ENCODE measurements around the gene MAPK14.
A peak's percentile ranks its signal among the peaks of the same experiment; 100 is the strongest.
"Not testable (repeated sequence)": the region's sequence is repeated elsewhere in the genome, so short reads cannot be mapped to it uniquely, and the experiment has no call there.

Gene MAPK14

DNA sequence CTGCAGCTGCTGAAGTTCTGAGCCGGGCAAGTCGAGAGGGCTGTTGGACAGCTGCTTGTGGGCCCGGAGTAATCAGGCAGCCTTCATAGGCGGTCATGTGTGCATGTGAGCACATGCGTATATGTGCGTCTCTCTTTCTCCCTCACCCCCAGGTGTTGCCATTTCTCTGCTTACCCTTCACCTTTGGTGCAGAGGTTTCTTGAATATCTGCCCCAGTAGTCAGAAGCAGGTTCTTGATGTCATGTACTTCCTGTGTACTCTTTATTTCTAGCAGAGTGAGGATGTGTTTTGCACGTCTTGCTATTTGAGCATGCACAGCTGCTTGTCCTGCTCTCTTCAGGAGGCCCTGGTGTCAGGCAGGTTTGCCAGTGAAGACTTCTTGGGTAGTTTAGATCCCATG is 81.5 kb downstream of the MAPK14 start:
- no peak for DNase-seq

DNA sequence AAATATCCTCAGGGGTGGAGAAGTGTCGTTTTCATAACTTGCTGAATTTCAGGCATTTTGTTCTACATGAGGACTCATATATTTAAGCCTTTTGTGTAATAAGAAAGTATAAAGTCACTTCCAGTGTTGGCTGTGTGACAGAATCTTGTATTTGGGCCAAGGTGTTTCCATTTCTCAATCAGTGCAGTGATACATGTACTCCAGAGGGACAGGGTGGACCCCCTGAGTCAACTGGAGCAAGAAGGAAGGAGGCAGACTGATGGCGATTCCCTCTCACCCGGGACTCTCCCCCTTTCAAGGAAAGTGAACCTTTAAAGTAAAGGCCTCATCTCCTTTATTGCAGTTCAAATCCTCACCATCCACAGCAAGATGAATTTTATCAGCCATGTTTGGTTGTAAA is 82.4 kb downstream of the MAPK14 start:
- no peak for DNase-seq

DNA sequence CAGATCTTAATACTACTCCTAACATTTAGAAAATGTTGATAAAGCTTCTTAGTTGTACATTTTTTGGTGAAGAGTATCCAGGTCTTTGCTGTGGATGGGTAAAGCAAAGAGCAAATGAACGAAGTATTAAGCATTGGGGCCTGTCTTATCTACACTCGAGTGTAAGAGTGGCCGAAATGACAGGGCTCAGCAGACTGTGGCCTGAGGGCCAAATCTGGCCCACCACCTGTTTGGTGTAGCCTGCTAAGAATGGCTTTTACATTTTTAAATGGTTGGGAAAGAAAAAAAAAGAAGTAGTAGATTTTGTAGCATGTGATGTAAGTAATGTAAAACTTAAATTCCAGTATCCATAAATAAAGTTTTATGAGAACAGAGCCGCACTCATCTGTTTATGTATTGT is 83.3 kb downstream of the MAPK14 start:
- no peak for DNase-seq

DNA sequence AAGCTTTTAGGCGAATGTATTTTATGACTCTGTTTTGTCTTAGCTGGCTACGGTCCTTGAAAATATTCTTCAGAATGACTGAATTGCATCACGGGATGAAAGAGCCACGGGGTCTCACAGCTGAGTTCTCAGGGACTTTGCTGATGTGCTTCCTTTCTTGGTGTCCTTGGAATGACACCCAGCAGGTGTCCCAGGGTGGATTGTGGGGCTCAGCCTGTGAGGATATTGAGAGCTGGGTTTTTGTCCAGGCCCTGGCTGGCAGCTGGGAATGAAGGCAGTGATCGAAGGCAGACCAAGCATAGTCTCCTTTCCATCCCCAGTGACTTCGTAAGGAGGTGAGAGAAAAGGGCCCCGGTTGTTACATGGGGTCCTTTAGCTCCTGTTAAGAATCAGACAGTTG is 83.9 kb downstream of the MAPK14 start:
- no peak for DNase-seq

DNA sequence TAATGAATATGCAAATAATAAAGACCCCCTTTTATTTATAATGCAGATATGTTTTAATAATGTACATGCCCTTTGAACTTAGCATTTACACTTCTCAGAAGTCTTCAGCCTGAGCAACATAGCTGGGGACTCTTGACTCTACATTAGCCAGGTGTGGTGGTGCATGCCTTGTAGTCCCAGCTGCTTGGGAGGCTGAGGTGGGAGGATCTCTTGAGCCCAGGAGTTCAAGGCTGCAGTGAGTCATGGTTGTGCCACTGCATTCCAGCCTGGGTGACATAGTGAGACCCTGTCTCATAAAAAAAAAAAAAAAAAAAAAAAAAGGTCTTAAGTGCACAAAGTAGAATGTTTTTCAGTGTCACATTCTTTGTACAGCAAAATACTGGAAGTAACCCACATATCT is 85.4 kb downstream of the MAPK14 start:
- DNase-seq = no peak

DNA sequence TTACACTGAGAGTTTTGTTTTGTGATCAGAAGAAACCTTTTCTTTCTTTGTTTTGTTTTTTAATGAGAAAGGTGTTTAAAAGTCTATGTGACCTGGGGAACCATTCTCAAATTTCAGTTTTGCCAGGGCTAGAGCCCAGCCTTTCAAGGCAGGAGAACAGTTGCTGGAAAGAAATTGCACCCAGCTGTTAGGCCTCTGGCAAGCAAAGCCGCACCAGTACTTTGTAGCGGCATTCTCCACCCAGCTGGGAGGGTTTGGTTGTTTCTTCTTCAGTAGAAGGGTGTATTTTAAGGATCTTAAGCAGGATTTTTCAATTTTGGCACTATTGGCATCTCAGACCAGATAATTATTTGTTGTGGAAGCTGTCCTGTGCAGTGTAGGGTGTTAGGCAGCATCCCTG is 86.1 kb downstream of the MAPK14 start:
- DNase-seq = no peak

DNA sequence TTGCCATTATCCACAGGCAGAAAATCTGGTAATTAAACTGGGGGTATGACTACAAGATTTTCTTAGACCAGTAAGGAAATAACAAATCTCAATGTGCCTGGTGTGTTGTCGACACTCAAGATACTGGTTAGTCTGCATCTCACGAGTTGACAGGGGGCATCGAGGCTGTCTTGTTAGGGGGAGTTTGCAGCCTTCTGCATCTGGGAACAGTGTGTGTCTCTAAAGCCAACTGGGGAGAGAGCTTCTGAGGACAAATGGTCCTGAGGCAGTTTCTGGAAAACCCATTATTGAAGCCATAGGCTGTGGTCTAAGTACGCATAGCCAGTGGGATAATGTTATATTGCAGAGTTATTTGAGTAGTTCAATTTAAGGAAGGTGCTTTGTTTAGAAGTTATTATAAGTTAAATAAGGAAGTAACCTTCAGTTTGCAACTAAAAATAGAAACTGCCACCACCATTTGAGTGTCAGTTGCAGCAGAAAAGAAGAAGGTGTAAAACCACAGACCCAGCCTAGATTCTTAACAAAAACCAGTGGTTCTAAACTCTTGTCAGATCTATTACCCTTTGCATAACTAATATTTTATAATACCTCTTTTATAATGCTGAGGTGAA is 87.3 kb downstream of the MAPK14 start:
- DNase-seq = no peak

DNA sequence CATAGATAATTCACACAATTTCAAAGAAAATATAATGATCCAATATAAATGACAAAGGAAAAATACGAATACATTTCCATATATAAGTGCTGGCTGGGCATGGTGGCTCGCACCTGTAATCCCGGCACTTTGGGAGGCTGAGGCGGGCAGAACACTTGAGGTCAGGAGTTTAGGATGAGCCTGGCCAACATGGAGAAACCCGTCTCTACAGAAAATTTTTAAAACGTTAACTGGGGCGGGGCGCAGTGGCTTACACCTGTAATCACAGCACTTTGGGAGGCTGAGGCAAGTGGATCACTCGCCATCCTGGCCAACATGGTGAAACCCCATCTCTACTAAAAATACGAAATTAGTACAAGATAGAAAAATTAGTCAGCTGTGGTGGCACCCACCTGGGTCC is 87.8 kb downstream of the MAPK14 start:
- DNase-seq = no peak

DNA sequence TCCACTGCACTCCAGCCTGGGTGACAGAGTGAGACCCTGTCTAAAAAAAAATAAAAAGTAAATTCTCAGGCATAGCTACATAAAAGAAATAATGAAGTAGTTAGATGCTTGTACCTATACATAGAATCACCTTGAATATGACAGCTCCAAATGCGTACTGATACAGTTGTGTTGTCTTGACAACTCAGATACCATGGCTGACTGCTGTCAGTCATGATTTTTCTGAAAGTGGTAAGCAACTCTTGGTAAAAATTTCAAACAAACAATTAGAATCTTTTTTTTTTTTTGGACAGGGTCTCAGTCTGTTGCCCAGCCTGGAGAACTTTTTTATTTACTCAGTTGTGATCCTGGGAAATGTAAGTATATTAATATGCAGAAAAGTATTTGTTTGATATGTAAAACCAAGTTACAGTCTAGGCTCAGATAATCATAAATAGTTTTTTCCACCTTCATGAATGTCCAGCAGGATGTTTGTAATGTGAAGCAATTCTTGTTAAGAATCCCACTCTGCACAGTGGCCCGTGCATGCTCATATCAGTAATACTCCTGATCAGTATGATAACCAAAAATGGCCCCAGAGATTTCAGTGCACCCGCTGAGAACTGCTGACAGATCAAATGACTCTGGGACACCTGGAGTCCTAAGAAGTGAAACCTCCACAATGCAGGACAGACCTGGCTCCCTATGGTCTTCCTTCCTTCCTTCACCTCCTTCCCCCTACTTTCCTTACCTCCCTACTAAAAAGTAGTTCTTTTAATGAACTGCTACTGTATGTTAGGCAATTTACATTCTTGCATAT is 88.7 kb downstream of the MAPK14 start:
- no peak for DNase-seq

DNA sequence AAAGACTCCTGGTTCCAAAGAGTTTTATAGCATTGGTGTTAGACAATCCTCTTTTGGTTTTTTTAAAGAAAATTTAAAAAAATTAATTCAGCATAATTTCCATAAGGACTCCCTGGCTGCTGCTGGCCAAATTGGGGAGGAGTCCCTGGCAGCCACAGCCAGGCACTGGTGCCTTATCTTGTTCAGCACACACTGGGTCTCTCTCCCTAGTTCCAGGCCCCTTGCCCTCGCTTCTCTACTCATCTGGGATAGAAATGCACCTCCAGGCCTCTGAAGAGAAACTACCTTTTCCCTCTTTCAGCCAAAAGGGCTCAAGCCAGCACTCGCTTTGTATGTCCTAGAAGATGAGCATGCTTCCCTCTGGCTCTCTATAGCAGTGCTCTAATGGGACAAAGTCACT is 89.3 kb downstream of the MAPK14 start:
- no peak for DNase-seq

DNA sequence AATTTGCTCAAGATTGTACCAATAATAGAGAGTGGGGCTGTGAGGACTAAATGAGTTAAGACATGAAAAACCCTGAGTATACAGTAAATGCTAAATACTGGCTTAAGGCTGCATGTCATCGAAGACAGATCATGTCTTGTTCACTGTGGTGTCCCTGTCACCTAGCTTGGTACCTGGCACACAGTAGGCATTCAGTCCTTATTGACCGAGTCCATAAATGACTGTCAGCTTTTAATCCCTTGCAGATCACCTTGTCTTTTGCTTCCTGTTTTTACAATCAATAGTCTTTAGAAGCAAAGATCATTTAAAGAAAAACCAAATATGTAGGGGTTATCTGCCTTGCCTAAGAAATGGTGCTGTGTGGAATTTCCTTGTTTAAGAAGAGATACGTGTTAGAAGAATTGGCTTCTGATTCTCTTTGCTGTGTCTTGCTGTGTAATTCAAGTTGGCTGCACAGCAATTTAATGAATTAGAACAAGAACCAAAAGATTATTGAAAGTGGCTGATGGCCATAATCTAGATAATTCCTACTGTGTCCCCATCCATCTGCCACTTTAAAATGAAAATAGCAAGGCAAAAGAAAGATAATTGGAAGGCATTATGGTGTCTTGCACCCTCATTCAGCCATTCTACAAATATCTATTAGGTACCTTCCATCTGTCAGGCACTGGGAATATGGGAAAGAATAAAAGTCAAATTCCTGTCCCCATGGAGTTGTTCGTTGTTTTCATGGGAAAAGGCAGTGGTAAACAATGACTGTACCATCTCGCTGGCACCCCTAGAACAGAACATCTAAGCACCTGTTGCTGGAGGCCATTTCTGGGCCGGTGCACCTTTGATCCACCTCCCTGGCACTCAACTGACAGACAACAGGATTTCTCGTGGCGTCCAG is 90.3 kb downstream of the MAPK14 start:
- no peak for DNase-seq

DNA sequence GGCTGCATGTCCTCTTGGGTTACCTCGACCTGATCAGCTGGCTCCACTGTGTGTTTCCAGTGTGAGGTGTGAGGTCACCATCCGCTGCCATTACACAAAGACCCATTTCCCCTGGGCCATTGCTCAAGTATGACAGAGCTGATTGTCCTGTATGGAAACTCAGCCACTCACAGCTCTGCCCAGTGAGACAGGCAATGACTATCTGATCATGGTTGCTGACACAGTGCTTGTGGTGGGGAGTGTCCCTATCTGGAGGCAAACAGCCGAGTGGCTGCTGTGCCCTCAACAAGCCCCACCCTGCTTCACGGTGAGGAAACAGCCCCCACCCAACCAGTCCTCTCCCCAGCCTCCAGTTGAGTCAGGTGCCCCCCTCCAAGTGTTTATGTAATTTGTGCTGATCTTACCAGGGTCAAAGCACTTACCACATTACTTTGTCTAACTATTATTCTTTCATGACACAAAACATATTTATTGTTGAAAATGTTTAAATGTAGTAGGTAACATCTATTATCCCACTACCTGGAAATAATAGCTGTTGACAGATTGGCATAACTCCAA is 91.0 kb downstream of the MAPK14 start:
- peak; percentile 74 for DNase-seq

DNA sequence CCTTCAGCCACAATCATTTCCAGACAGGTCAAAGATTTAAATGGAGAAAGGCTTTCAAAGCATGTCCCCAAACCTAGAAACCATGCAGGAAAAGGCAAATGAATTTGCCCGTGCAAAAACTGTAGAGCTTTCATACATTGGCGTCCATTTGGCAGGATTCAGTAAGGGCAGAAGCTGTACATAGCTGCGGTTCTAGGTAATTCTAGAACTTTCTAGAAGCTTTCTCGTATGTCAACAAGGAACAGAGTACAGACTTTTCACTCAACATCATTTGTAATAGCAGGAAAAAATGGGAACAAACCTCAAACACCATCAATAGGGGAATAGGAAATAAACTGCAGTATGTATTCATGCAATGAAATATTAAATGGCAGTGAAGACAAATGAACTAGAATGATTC is 91.6 kb downstream of the MAPK14 start:
- DNase-seq = no peak

DNA sequence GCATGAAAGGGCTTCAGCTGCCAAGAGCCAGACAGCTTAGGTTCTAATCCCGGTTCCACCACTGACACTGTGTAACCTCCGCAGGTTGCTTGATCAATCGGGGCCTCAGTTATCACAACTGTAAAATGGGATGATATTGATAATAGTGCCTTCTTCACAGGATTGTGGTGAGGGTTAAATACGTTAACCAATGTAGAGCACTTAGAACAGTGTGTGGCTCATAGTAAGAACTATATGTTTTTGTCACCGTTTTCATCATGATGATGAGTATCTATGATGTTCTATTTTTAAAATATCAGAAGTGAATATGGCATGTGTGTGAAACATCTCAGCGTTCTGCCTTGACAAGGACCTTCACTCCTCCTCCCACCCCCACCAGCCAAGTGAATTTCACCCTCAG is 92.4 kb downstream of the MAPK14 start:
- no peak for DNase-seq

DNA sequence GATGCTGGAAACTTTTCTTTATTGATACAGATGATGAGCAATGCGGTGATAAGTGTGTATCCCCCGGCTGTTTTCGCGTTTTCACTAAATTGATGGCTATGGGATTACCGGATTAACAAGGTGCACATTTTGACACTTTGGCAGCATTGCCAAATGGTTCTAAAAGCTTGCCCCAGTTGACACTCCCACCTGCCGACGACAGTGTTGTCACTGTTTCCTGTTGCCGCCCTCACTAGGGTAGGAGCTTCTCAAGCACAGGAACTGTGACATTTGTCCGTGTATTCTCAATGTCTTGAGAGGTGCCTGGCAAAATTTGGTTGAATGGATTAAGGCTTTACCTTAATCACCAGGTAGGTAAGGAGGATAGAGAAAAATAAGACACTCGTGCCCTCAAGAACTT is 92.9 kb downstream of the MAPK14 start:
- DNase-seq = peak; percentile 78

DNA sequence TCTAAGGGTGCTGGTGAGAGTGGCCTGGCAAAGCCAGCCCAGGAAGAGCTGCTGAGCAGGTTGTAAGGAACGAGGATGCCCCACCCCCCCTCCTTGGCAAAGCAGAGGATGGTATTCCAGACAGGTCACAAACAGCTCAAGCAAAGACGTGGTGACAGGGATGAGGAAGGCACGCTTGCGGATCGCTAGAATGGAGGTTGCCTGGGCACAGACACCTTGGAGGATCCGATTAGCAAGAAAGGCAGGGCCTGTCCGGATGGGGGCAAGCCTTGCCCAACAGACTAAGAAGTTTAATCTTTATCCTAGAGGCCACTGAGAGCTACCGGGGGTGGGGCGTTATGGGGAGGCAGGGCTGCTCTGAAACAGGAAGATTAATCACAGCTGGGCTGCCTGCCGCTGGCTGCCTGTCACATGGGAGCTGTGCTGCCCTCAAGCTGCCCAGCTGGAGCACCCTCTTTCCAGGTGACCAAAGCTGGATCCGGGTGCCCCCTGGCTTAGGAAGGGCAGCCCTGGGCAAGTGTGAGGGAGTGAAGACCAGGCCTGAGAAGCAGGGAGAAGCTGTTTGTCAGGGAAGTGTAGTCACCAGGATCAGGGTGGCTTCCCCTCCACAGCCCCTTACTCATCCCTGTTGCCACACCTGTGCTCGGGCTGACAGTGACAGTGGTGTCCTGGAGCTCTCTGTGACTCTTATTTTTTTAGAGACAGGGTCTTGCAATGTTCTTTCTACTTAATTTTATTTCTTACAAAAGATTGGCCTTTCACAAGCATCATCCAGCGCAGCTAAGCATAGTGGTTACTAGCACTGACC is 93.6 kb downstream of the MAPK14 start:
- DNase-seq = peak; percentile 74

DNA sequence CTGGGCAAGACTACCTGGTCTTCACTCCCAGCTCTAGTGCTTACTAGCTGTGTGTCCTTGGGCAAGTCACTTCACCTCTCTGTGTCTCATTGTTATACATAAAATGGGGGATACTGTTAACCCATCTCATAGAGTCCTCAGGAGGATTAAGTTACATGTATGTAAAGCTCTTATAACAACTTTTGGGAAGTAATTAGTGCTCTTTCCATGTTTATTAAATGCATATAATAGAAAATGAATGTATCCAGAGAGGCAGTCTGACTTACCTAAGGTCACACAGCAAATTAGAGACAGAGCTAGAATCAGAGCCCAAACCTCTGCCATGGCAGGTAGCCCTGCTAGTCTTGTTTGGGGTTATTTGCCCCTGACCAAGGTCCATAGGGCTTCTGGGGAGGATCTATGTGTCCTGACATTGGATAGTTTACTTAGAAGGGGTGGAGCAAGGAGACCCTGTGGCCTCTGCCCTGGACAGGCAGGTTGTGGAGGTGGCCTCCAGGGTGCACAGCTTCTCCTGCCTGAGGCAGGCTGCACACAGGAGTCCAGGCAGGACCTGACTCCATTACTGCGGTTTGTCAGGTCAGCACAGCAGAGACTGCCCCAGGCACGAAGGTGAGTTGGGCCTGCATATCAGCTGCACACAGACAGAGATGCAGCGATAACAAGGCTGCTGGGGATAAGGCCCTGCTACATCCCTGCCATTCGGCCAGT is 94.3 kb downstream of the MAPK14 start:
- no peak for DNase-seq

DNA sequence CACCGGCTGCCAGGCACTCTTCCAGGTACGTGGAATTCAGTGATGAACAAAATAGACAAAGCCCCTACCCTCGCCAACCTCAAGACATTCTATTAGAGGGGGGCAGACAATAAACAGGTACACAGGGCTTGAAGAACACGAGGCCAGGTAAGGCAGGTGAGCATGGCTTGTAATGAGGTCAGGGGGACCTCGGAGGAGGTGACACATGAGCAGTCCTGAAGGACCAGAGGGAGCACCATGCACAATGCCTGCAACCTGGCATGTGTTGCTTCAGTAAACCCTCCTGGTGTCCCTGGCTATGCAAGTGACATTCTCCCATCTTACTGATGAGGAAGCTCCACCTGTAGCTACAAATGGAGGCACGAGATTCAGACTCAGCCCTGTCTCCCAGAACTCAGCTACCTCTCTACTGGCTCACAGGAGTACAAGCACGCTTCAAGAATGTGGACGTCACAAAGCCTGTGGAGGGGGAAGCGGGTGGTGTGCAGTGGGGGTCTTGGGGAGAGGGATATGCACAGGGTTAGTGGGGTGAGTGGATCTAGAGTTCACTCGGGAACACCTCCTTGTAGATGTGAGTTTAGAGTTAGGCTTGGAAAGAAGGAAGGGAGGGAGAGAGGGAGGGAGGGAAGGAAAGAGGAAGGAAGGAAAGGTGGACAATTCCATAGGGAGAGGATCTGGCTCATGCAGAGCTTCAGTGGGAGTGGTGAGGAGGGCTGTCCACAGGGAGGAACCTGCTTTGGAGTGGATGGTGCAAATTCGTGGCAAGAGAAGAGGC is 95.1 kb downstream of the MAPK14 start:
- DNase-seq = no peak

DNA sequence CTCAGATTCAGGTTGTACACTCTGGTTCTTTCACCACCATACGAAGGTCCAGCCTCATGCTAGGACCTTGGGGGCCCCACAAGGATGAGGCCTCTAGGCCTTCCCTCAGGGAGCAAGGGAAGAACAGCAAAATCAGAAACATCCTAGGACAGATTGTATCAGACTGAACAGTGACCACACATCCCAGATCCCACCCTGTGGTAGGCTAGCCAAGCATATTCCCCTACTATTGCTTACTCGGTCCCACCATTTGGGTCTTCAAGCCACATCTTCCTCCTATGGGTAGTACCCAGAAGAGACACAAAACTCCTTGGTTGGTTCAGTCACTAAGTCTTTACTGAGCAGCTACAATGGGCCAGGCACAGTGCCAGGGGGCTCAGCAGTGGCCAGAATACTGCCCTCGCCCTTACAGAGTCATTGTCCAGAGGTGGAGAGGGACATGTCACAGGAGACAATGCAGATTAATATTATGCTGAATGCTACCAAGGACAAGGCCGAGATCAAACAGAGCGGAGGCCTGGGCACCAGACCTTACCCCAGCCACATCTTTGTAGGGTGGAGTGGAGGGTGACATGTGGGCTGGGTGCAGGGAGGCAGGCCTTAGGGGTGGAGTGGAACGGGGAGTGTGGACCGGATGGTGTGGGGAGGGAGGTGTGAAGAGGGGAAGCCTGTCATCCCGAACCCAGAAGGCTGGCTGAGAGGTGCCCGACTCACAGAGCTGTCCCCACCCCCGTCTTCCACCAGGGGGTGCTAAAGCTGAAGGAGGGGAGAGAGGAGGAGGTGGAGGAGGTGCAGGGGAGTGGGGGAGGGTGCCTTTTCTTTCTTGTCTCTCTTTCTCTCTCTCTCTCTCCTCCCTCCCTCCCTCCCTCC is 95.9 kb downstream of the MAPK14 start:
- DNase-seq = peak; percentile 93

DNA sequence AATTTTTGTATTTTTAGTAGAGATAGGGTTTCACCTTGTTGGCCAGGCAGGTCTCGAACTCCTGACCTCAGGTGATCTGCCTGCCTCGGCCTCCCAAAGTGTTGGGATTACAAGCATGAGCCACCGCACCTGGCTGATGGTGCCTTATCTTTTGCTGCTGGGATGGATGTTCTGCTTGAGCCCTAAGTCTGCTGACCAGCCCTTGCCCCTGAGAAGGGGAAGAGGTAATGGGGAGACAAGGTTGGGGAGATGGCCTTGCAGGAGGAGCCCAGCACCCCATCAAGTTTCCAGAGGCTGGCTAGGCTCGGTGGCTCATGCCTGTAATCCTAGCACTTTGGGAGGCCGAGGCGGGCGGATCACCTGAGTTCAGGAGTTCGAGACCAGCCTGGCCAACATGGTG is 96.7 kb downstream of the MAPK14 start:
- not testable (repeated sequence) for DNase-seq

All from stimulated activated CD8-positive, alpha-beta memory T cell treated with anti-CD3 and anti-CD28 coated beads, Interleukin-4, amount 100 ng/mL, for 48 hours (primary cell).